Fibroblast of skin of back (primary cell): ENCODE data around the gene ZNF174. TPM values are rescaled to one million over a fixed set of nuclear protein-coding genes. Genes with fewer than 3 reads are reported as not detected.

ENCODE experiments used
- DNase-seq: peaks from one replicate; pipeline ENCODE4 v3.0.0-alpha.2; 2013
- polyA plus RNA-seq, 2 experiments: library from polyadenylated mRNA; unstranded; fragments of 120-200 nt; gene quantifications; one replicate each; pipeline ENCODE4 v1.2.1, GENCODE V29; 2013; ENCODE audit not compliant: insufficient read length in 2 of 2

Gene ZNF174
- 4.7 TPM for polyA plus RNA-seq (2013, experiment 1 of 2; ENCODE audit: insufficient read length)
- polyA plus RNA-seq (2013, experiment 2 of 2; ENCODE audit: insufficient read length) = 5.0 TPM

GRCh38 chr16:3400779-3401688 is at the start of gene ZNF174, which contains the start of gene ZSCAN32:
ZNF174 (plus strand) TSS chr16:3401215; CDS start chr16:3402005, 790 bp downstream.
ZSCAN32 (minus strand) TSS chr16:3401004; CDS start chr16:3397557, 3,447 bp downstream.
- DNase-seq = peak; percentile 99

GRCh38 chr16:3355589-3355988 is 45.4 kb upstream of the ZNF174 start, which contains the start of gene OR2C1:
OR2C1 (plus strand) TSS chr16:3355889; CDS start chr16:3355941, 52 bp downstream.
- DNase-seq = no peak

DNA sequence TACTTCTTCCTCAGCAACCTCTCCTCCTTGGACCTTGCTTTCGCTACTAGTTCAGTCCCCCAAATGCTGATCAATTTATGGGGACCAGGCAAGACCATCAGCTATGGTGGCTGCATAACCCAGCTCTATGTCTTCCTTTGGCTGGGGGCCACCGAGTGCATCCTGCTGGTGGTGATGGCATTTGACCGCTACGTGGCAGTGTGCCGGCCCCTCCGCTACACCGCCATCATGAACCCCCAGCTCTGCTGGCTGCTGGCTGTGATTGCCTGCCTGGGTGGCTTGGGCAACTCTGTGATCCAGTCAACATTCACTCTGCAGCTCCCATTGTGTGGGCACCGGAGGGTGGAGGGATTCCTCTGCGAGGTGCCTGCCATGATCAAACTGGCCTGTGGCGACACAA is 44.9 kb upstream of the ZNF174 start:
- no peak for DNase-seq

DNA sequence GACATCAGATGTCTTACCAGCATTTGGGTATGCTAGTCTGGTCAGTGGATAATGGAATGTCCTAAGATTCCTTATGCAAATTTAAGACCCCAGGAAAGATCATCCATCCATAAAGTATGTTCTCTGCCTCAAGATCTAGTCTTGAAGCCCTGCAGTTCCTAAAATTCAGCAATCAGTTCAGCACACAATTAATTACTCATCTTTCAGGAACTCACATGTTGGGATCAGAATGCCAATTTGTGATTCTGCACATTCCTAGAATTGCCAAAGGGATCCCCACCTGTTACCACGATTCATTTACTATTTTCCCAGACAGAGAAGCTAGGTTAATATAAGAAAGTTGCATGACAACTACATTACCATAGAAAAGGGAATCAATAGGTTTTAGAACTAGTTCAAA is 42.1 kb upstream of the ZNF174 start:
- DNase-seq = no peak

- no peak for DNase-seq
Observed at GRCh38 chr16:3362931-3363330, 38.1 kb upstream of the ZNF174 start.

GRCh38 chr16:3363793-3364192 is 37.2 kb upstream of the ZNF174 start:
- DNase-seq = no peak

- DNase-seq = peak; percentile 80
Observed at GRCh38 chr16:3364774-3365427, 36.1 kb upstream of the ZNF174 start.

- DNase-seq = no peak
Observed at GRCh38 chr16:3369073-3369472, 31.9 kb upstream of the ZNF174 start.

DNA sequence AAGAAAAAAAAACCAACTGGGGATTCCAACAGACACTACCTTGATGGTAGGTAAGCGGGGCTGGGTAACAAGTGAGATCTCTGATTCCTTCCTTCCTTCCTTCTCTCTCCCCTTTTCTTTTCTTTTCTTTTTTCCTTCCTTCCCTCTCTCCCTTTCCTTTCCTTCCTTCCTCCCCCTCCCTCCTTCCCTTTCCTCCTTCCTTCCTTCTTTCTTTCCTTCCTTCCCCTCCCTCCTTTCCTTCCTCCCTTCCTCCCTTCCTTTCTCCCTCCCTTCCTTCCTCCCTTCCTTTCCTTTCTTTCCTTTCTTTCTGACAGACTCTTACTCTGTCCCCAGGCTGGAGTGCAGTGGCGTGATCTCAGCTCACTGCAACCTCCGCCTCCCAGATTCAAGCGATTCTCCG is 25.3 kb upstream of the ZNF174 start:
- DNase-seq = no peak

DNA sequence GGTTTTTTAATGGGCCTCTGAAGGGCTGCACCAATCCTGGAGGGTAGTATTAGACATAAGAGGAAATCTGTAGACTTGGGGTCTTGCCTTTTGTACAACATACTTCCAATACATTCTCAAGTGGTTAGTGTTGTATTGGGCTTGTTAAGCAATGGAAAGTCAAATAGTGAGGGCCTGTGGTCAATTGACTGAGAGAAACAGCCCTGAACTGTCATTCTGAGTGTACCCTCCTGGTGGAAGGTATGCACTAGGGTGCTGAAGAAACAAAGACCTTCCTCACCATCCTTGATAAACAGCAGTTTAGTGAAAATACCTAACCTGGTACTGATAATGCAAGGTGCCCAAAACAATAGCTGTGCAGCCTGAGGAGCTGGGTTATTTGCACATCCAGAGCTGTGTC is 23.1 kb upstream of the ZNF174 start:
- DNase-seq = no peak

DNA sequence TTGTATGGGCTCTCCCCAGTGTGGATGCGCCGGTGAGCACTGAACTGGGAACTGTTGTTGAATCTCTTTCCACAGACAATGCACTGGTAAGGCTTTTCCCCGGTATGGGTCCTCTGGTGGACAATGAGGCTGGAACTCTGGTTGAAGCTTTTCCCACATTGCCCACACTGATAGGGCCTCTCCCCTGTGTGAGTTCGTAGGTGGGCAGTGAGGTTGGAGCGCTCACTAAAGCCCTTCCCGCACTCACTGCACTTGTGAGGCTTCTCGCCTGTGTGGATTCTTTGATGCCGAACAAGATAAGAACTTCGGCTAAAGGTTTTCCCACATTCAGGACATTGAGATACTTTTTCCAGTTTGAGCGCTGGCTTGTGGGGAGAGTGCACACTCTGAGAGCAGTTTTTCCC is 18.0 kb upstream of the ZNF174 start:
- no peak for DNase-seq

DNA sequence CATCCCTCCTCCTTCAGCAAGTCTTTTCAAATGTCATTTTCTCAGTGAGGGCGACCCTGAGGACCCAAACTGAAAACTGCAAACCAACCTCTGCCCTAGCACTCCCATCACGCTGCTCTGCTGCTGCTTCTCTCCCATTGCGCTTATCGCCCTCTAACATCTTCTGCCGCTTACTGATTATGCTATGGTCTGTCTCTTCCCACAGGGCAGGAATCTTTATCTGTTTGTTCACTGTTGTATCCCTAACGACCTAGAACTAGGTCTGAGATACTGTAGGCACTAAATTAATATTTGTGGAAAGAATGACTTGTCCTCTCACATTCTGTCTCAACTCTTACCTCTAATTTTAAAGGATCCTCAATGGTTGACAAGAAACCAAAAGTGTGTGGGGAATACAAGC is 12.7 kb upstream of the ZNF174 start:
- DNase-seq = no peak

DNA sequence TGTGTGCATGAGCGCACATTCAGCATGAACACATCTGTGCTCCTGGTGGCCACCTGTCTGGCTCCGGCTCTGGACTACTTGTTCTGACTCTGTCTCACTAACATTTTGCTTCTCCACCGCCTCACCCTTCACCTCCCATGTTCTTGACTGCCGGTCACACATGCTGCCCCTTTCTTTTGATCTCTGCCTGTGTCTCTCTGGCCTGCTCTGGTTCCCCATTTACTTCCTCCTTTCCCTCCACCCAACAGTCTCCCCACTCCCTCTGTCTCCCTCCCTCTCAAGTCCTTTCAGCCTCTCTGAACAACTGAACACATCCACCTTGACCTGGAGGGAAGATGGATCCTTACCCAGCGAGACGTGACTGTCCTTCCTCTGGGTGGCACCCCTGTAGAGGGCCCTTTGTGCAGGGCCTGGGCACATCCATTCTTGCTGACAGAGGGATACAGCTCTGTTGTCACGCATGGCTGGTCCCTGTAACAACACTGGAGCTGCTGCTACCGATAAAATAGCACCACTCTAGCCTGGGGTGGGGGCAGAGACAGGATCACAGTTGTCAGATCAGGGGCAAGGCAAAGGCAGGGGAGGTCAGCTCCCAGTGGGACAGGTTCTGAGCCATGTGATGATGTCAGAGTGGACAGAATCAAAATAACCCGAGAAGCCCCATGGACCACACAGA is 11.2 kb upstream of the ZNF174 start:
- DNase-seq = no peak

GRCh38 chr16:3400446-3400778 is 603 bp upstream of the ZNF174 start:
- DNase-seq = no peak

GRCh38 chr16:3401719-3402397 is 843 bp downstream of the ZNF174 start:
- DNase-seq = peak; percentile 16

DNA sequence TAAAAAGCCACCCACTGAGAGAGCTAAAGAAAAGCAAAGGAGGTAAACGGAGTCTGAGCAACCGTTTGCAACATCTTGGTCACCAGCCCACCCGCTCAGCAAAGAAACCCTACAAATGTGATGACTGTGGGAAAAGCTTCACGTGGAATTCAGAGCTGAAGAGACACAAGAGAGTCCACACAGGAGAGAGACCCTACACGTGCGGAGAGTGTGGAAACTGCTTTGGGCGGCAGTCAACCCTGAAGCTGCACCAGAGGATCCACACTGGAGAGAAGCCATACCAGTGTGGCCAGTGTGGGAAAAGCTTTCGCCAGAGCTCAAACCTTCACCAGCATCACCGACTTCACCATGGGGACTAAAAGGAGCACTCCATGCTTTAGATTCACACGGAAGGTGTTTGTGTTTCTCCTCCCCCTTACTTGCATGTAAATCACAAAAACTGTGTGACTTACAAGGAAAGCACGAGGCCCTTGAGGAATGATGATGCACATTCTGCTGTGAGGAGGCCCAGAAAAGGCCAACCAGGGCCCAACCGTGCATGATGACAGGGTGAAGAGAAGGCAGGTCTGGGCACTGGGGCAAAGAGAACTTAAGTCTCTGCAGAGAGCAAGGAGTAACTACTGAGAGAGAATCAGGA is 7.7 kb downstream of the ZNF174 start:
- DNase-seq = no peak

- DNase-seq = no peak
Observed at GRCh38 chr16:3413730-3414379, 12.8 kb downstream of the ZNF174 start.

DNA sequence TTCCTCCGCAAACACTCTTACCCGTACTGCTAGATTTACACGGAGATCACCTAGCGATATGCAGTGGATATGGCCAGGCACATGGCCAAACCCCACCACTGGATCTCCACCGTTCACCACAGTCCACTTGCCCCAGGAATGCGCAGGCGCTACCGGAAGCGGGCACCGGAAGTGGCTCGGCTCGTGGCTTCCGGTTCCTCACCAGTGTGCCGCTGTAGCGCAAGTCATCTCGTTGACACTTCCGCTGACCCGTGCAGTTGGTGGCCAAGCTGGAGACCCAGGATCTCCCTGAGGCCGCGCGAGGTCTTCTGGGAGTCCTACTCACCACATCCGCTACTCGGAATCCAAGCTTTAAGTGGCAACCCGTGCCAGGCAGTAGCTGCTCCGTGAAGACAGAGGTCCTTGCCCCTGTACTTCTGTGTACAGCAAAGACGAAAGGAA is 30.8 kb downstream of the ZNF174 start:
- DNase-seq = peak; percentile 47

DNA sequence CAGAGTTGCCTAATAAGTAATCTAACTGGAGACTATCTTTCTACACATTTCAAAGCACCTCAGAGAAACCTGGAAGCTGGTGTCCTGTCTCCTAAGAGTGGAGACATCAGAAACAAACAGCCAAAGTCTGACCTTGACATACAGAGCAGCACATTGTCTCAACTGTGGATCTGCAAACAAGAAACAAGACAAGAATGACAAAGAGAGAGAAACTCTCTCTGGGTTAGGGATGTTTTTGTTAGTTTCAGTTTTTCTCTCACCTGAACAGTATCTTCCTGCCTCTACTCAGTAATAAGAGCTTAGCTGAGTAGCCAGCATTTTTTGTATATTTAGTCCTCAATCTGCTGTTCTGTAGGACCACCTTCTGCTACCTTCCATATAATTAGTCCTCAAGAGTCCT is 33.4 kb downstream of the ZNF174 start:
- DNase-seq = no peak

GRCh38 chr16:3439637-3440036 is 38.6 kb downstream of the ZNF174 start:
- no peak for DNase-seq
